Ascending aorta (tissue), 2 donors: Measurements from ENCODE around the gene NXPE3. TPM values are rescaled to one million over a fixed set of nuclear protein-coding genes. Genes with fewer than 3 reads are reported as not detected.
A peak's percentile ranks its signal among the peaks of the same experiment; 100 is the strongest.

Source experiments
- DNase-seq, 2 donors: peaks; one replicate each; pipeline ENCODE4 v3.0.0-alpha.2; 2019; ENCODE audit warnings: low spot score in 2 of 2
- H3K27ac ChIP-seq, 2 donors: fragments of 200-600 bp; sonication (generic); one replicate each; pipeline ENCODE4 v1.5.1; 2016 to 2017; ENCODE audit warnings: mild to moderate bottlenecking in 1 of 2
- H3K27me3 ChIP-seq: fragments of 200-600 bp; sonication (generic); one replicate; pipeline ENCODE4 v1.5.1; 2017
- H3K36me3 ChIP-seq, 2 donors: fragments of 200-600 bp; sonication (generic); one replicate each; pipeline ENCODE4 v1.5.1; 2016
- H3K4me1 ChIP-seq, 2 donors: fragments of 200-600 bp; sonication (generic); one replicate each; pipeline ENCODE4 v1.5.1; 2016 to 2017; ENCODE audit warnings: mild to moderate bottlenecking in 1 of 2
- H3K4me3 ChIP-seq, 2 donors: fragments of 200-600 bp; sonication (generic); one replicate each; pipeline ENCODE4 v1.5.1; 2016 to 2017; ENCODE audit warnings: mild to moderate bottlenecking in 1 of 2
- H3K9me3 ChIP-seq, 2 donors: fragments of 200-600 bp; sonication (generic); one replicate each; pipeline ENCODE4 v1.5.1; 2016
- intact Hi-C: fragments of 100-400 bp; cut with DNase I; formaldehyde crosslinking; loops from one replicate; pipeline ENCODE4 v1.15.1; 2023
- total RNA-seq: library from RNA; depleted of rRNA; stranded (reverse); fragments of >200 nt; gene quantifications from one replicate; pipeline ENCODE4 v1.1.0, GENCODE V29; 2016
- TF ChIP-seq, protein P1 (sequence below), 3 experiments: fragments of 200-600 bp in 2 of 3; fragments of 450-650 bp in 1 of 3; sonication (generic) in 2 of 3; IDR thresholded peaks; one replicate each; pipeline ENCODE4 v1.5.1; 2016 to 2019; ENCODE audit warnings: antibody characterized with exemption in 3 of 3, mild to moderate bottlenecking in 1 of 3, moderate library complexity in 1 of 3

NXPE3 gene
- total RNA-seq, 1 donor from 2014 or later = 25.8 TPM

DNA sequence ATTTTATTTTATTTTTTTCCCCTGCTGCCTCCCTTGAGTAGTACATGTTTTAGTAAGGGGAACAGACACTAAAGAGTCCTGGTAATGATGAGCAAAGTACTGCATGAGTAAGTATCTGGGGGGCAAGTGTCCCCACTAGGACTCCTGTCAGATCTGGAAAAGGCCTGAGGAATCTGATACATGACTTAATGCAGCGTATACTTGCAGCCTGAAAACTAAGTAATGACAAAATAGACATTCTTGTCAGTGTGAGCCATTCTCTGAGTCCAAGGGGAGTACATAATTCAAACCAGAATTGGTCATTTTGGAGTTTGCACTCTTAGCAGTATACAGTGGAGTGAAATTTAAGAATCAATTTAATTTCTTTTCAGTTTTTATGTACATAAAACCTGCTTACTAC lies 27.5 kb downstream of the NXPE3 start:
- peaks cover 0 to 17% of the 10 kb centered on the region in 2 donors for H3K4me1 ChIP-seq
- no peak overlapping the region for H3K4me3 ChIP-seq
- H3K9me3 ChIP-seq = no peaks in the 10 kb centered on the region
- peaks cover 0 to 12% of the 10 kb centered on the region in 2 donors for H3K36me3 ChIP-seq
- no peak overlapping the region for H3K27ac ChIP-seq
- no peak for DNase-seq
- intact Hi-C loops = loop anchor here (5.0 kb wide), 1 partner anchor 731 kb away; no protein-coding TSS in a partner anchor
- no peaks in the 10 kb centered on the region for H3K27me3 ChIP-seq
- TF ChIP-seq, protein P1, sequence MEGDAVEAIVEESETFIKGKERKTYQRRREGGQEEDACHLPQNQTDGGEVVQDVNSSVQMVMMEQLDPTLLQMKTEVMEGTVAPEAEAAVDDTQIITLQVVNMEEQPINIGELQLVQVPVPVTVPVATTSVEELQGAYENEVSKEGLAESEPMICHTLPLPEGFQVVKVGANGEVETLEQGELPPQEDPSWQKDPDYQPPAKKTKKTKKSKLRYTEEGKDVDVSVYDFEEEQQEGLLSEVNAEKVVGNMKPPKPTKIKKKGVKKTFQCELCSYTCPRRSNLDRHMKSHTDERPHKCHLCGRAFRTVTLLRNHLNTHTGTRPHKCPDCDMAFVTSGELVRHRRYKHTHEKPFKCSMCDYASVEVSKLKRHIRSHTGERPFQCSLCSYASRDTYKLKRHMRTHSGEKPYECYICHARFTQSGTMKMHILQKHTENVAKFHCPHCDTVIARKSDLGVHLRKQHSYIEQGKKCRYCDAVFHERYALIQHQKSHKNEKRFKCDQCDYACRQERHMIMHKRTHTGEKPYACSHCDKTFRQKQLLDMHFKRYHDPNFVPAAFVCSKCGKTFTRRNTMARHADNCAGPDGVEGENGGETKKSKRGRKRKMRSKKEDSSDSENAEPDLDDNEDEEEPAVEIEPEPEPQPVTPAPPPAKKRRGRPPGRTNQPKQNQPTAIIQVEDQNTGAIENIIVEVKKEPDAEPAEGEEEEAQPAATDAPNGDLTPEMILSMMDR (IDR thresholded peaks at IDR 0.05) = no peak

- no peak overlapping the region for H3K4me3 ChIP-seq
- peaks cover 0 to 17% of the 10 kb centered on the region in 2 donors for H3K4me1 ChIP-seq
- TF ChIP-seq, protein P1 (IDR thresholded peaks at IDR 0.05) = no peak
- H3K27ac ChIP-seq = no peak overlapping the region
- H3K9me3 ChIP-seq = no peaks in the 10 kb centered on the region
- H3K36me3 ChIP-seq = peaks cover 0 to 6% of the 10 kb centered on the region in 2 donors
- no peaks in the 10 kb centered on the region for H3K27me3 ChIP-seq
- intact Hi-C loops = loop anchor here (5.0 kb wide), 1 partner anchor 729 kb away; no protein-coding TSS in a partner anchor
- no peak for DNase-seq
These were observed 28.9 kb downstream of the NXPE3 start for GRCh38 chr3:101807888-101808287.

DNA sequence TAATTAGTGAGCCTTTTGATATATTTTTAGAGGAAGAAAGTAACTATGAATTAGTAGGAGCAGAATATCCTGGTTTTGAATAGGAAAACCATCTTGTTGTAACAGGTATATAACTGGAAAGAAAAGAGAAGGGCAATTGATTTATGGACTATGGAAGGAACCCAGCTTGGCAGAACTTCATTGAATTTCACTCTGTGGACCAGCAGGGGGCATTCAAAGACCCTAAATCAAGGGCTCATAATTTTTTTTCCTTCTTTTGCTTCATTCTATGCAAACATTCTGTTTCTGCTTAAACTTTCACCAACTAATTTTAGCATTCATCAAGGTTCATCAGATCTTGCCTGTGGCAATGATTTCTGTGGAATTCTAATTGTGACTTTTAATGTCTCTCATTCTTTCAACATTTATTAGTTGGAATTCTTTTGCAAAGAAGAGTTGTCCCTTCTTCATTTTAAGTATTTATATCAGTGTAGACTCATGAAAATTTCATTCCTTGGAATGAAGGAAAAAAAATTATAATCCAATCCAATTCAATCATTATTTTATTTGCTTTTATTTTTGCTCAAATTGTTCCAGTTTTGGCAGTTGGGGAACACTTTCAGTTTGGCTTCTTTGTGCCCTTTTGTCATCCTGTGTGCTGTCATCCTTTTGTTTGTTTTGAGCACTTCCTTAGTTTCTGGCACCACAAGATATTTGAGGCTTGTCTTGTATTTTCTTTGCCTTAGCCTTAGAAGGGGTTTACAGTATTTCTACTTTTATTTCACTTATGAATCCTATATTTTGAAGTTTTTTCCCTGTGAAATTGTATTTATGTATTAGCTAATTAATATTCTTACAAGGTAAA lies 30.4 kb downstream of the NXPE3 start:
- H3K36me3 ChIP-seq = peaks cover 0 to 6% of the 10 kb centered on the region in 2 donors
- H3K27ac ChIP-seq = peak overlapping the region in 1 of 2 donors; percentile 24
- no peak overlapping the region for H3K4me3 ChIP-seq
- TF ChIP-seq, protein P1 (IDR thresholded peaks at IDR 0.05) = peak; percentile 52 to 69 (median 63)
- peaks cover 0 to 17% of the 10 kb centered on the region in 2 donors for H3K4me1 ChIP-seq
- intact Hi-C loops = loop anchor here (1.0 to 5.0 kb wide), 3 partner anchors 38 to 728 kb away; partner anchors contain the start of gene NFKBIZ
- no peaks in the 10 kb centered on the region for H3K27me3 ChIP-seq
- no peaks in the 10 kb centered on the region for H3K9me3 ChIP-seq
- DNase-seq = no peak

- DNase-seq = no peak
- TF ChIP-seq, protein P1 (IDR thresholded peaks at IDR 0.05) = no peak
- Histone ChIP-seq H3K9me3 (no peaks in the 10 kb centered on the region), H3K27me3 (no peaks in the 10 kb centered on the region), H3K4me1 (peaks cover 0 to 17% of the 10 kb centered on the region in 2 donors), H3K4me3 (no peak overlapping the region), H3K27ac (no peak overlapping the region), H3K36me3 (peaks cover 0 to 6% of the 10 kb centered on the region in 2 donors)
- intact Hi-C loops = loop anchor here (5.0 kb wide), 1 partner anchor 37 kb away; the partner anchor contains the start of gene NFKBIZ
These were observed 31.0 kb downstream of the NXPE3 start for GRCh38 chr3:101810022-101810418.

DNA sequence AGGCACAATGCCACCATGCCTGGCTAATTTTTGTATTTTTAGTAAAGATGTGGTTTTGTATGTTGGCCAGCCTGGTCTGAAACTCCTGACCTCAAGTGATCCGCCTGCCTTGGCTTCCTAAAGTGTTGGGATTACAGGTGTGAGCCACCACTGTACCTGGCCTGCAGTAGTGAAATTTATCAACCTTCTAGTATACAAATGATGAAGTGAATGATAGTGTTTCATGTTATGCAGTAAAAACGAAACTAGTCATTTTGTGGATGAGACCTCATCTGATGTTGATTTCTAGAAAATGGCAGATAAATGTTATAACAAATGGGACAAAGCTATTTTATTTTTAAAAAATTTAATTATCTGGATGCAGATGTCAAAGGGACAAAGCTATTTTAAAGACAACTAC lies 32.9 kb downstream of the NXPE3 start:
- Histone ChIP-seq H3K36me3 (peaks cover 0 to 6% of the 10 kb centered on the region in 2 donors), H3K4me3 (no peak overlapping the region), H3K27me3 (no peaks in the 10 kb centered on the region), H3K9me3 (no peaks in the 10 kb centered on the region), H3K4me1 (peaks cover 0 to 14% of the 10 kb centered on the region in 2 donors), H3K27ac (no peak overlapping the region)
- DNase-seq = no peak
- intact Hi-C loops = loop anchor here (5.0 kb wide), 1 partner anchor 35 kb away; the partner anchor contains the start of gene NFKBIZ
- TF ChIP-seq, protein P1 (IDR thresholded peaks at IDR 0.05) = no peak
